NCI-H2227 (cell line): ENCODE results near the gene RASGRP3.

Source experiments
- DNase-seq: peaks from one replicate; lab custom pipeline; 2025; ENCODE audit not compliant: unreplicated experiment; lab: John Stamatoyannopoulos, UW

The RASGRP3 gene

GRCh38 chr2:33522576-33522975 is 46.1 kb downstream of the RASGRP3 start:
- DNase-seq = peak; percentile 16

- DNase-seq = no peak
Observed at GRCh38 chr2:33525666-33526065, 49.2 kb downstream of the RASGRP3 start.

- no peak for DNase-seq
Observed at GRCh38 chr2:33526132-33526531, 49.7 kb downstream of the RASGRP3 start.

GRCh38 chr2:33526921-33527320 is 50.5 kb downstream of the RASGRP3 start:
- peak; percentile 4 for DNase-seq

GRCh38 chr2:33528441-33528950 is 52.0 kb downstream of the RASGRP3 start:
- no peak for DNase-seq

- no peak for DNase-seq
Observed at GRCh38 chr2:33529771-33530481, 53.5 kb downstream of the RASGRP3 start.

GRCh38 chr2:33530690-33531548 is 54.5 kb downstream of the RASGRP3 start:
- no peak for DNase-seq

- DNase-seq = no peak
Observed at GRCh38 chr2:33531549-33532059, 55.2 kb downstream of the RASGRP3 start.

GRCh38 chr2:33532146-33532545 is 55.7 kb downstream of the RASGRP3 start:
- no peak for DNase-seq

- no peak for DNase-seq
Observed at GRCh38 chr2:33532966-33533365, 56.5 kb downstream of the RASGRP3 start.

- no peak for DNase-seq
Observed at GRCh38 chr2:33535421-33535820, 59.0 kb downstream of the RASGRP3 start.

GRCh38 chr2:33541243-33541642 is 64.8 kb downstream of the RASGRP3 start:
- no peak for DNase-seq

GRCh38 chr2:33550206-33550605 is 73.8 kb downstream of the RASGRP3 start:
- no peak for DNase-seq

GRCh38 chr2:33552758-33553461 is 76.5 kb downstream of the RASGRP3 start:
- no peak for DNase-seq

- DNase-seq = no peak
Observed at GRCh38 chr2:33555681-33556080, 79.2 kb downstream of the RASGRP3 start.

GRCh38 chr2:33559328-33559727 is 82.9 kb downstream of the RASGRP3 start:
- DNase-seq = no peak

GRCh38 chr2:33560017-33560416 is 83.6 kb downstream of the RASGRP3 start:
- no peak for DNase-seq

- no peak for DNase-seq
Observed at GRCh38 chr2:33561872-33562271, 85.4 kb downstream of the RASGRP3 start.

GRCh38 chr2:33570681-33571080 is 94.2 kb downstream of the RASGRP3 start:
- DNase-seq = no peak

GRCh38 chr2:33573657-33574056 is 97.2 kb downstream of the RASGRP3 start:
- DNase-seq = no peak

- no peak for DNase-seq
Observed at GRCh38 chr2:33577084-33577483, 100.6 kb downstream of the RASGRP3 start.
